ENCODE data around the gene USP44.
A peak's percentile ranks its signal among the peaks of the same experiment; 100 is the strongest.

Gene USP44

GRCh38 chr12:95506707-95507523 is 44.4 kb downstream of the USP44 start:
- TF ChIP-seq, protein P1, sequence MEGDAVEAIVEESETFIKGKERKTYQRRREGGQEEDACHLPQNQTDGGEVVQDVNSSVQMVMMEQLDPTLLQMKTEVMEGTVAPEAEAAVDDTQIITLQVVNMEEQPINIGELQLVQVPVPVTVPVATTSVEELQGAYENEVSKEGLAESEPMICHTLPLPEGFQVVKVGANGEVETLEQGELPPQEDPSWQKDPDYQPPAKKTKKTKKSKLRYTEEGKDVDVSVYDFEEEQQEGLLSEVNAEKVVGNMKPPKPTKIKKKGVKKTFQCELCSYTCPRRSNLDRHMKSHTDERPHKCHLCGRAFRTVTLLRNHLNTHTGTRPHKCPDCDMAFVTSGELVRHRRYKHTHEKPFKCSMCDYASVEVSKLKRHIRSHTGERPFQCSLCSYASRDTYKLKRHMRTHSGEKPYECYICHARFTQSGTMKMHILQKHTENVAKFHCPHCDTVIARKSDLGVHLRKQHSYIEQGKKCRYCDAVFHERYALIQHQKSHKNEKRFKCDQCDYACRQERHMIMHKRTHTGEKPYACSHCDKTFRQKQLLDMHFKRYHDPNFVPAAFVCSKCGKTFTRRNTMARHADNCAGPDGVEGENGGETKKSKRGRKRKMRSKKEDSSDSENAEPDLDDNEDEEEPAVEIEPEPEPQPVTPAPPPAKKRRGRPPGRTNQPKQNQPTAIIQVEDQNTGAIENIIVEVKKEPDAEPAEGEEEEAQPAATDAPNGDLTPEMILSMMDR (IDR thresholded peaks at IDR 0.05) = no peak
- intact Hi-C loops (cut with DNase I; ENCODE audit: low total_unique reads) = no loop called here
- peaks cover 53 to 68% (median 57%) of the 10 kb centered on the region in 3 donors for H3K36me3 ChIP-seq
- DNase-seq = no peak
- H3K4me1 ChIP-seq = peaks cover 0 to 32% (median 13%) of the 10 kb centered on the region in 4 donors
- H3K27ac ChIP-seq = peak overlapping the region in 1 of 2 donors; percentile 56
- no peaks in the 10 kb centered on the region for H3K9me3 ChIP-seq
- H3K27me3 ChIP-seq = no peaks in the 10 kb centered on the region
- H3K4me3 ChIP-seq = no peak overlapping the region

DNA sequence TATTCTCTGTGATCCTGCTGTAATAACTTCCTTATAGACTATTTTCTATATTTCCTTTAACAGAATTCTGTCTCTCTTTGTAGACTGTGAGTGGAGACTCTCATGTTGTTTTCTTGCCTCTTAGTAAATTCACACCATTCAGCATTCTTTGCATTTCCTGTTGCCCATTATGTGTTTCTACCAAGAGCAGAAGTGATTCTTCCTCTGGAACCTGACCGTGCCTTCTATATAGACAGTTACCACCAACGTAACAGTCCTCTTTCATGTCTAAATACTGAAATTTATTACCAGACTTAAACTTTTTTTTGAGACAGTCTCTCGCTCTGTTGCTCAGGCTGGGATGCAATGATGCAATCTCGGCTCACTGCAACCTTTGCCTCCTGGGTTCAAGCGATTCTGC is 46.2 kb downstream of the USP44 start:
- TF ChIP-seq, protein P1 (IDR thresholded peaks at IDR 0.05) = no peak
- DNase-seq = no peak
- H3K27ac ChIP-seq = no peak overlapping the region
- H3K9me3 ChIP-seq = no peaks in the 10 kb centered on the region
- intact Hi-C loops (cut with DNase I; ENCODE audit: low total_unique reads) = no loop called here
- H3K36me3 ChIP-seq = peaks cover 43 to 76% (median 49%) of the 10 kb centered on the region in 3 donors
- H3K4me3 ChIP-seq = no peak overlapping the region
- no peaks in the 10 kb centered on the region for H3K27me3 ChIP-seq
- H3K4me1 ChIP-seq = peaks cover 0 to 32% (median 13%) of the 10 kb centered on the region in 4 donors

DNA sequence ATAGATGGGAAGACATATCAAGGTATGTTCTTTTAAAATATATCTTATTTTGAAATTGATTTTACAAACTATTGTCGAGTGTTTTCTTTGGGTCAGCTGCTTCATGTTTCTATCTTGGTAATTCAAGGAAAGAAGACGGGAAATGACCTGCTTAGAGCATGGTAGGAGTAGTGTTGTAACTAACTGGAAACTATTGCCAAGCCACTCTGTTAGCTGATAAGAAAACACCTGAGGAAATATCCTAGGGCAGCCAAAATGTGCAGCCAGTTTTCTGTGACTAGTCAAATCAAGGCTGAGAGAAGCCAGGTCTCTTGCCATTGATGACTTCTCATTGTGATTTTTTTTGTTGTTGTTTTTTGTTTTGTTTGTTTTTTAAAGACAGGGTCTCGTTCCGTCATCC is 47.1 kb downstream of the USP44 start:
- Histone ChIP-seq H3K27me3 (no peaks in the 10 kb centered on the region), H3K36me3 (peaks cover 47 to 75% (median 53%) of the 10 kb centered on the region in 3 donors), H3K9me3 (no peaks in the 10 kb centered on the region), H3K27ac (no peak overlapping the region), H3K4me1 (peaks cover 0 to 29% (median 11%) of the 10 kb centered on the region in 4 donors), H3K4me3 (no peak overlapping the region)
- intact Hi-C loops (cut with DNase I; ENCODE audit: low total_unique reads) = no loop called here
- DNase-seq = no peak
- TF ChIP-seq, protein P1 (IDR thresholded peaks at IDR 0.05) = no peak

- intact Hi-C loops (cut with DNase I; ENCODE audit: low total_unique reads) = no loop called here
These were observed 51.5 kb downstream of the USP44 start for GRCh38 chr12:95499772-95500171.

GRCh38 chr12:95498968-95499367 is 52.3 kb downstream of the USP44 start:
- Histone ChIP-seq H3K27ac (no peak overlapping the region), H3K4me3 (no peak overlapping the region), H3K4me1 (no peaks in the 10 kb centered on the region), H3K9me3 (no peaks in the 10 kb centered on the region), H3K27me3 (no peaks in the 10 kb centered on the region), H3K36me3 (peaks cover 64 to 95% (median 78%) of the 10 kb centered on the region in 3 donors)
- DNase-seq = no peak
- TF ChIP-seq, protein P1 (IDR thresholded peaks at IDR 0.05) = no peak
- intact Hi-C loops (cut with DNase I; ENCODE audit: low total_unique reads) = no loop called here

More at GRCh38 chr12:95499772-95500171, 51.5 kb downstream of the USP44 start:
- DNase-seq = no peak
- Histone ChIP-seq H3K27ac (no peak overlapping the region), H3K9me3 (no peaks in the 10 kb centered on the region), H3K4me3 (no peak overlapping the region), H3K27me3 (no peaks in the 10 kb centered on the region), H3K4me1 (no peaks in the 10 kb centered on the region), H3K36me3 (peaks cover 65 to 95% (median 78%) of the 10 kb centered on the region in 3 donors)
- TF ChIP-seq, protein P1 (IDR thresholded peaks at IDR 0.05) = no peak

All from tibial artery (tissue), 4 donors.